ENCODE measurements around the gene SLC29A1.

SLC29A1 gene

GRCh38 chr6:44223319-44224028, at the start of gene SLC29A1:
Gene SLC29A1 (plus strand): TSS chr6:44223595. CDS start chr6:44227314, 3,719 bp downstream.
- H3K4me3 ChIP-seq (replicated peaks; ENCODE audit: low read depth, low read length), result peak within 1 kb of the TSS; percentile 74
- DNase-seq (ENCODE audit: extremely low read depth, low read depth), result no peak
- TF ChIP-seq, protein P1, sequence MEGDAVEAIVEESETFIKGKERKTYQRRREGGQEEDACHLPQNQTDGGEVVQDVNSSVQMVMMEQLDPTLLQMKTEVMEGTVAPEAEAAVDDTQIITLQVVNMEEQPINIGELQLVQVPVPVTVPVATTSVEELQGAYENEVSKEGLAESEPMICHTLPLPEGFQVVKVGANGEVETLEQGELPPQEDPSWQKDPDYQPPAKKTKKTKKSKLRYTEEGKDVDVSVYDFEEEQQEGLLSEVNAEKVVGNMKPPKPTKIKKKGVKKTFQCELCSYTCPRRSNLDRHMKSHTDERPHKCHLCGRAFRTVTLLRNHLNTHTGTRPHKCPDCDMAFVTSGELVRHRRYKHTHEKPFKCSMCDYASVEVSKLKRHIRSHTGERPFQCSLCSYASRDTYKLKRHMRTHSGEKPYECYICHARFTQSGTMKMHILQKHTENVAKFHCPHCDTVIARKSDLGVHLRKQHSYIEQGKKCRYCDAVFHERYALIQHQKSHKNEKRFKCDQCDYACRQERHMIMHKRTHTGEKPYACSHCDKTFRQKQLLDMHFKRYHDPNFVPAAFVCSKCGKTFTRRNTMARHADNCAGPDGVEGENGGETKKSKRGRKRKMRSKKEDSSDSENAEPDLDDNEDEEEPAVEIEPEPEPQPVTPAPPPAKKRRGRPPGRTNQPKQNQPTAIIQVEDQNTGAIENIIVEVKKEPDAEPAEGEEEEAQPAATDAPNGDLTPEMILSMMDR (IDR thresholded peaks at IDR 0.05; ENCODE audit: low read depth, low read length, missing control alignments), result no peak

DNA sequence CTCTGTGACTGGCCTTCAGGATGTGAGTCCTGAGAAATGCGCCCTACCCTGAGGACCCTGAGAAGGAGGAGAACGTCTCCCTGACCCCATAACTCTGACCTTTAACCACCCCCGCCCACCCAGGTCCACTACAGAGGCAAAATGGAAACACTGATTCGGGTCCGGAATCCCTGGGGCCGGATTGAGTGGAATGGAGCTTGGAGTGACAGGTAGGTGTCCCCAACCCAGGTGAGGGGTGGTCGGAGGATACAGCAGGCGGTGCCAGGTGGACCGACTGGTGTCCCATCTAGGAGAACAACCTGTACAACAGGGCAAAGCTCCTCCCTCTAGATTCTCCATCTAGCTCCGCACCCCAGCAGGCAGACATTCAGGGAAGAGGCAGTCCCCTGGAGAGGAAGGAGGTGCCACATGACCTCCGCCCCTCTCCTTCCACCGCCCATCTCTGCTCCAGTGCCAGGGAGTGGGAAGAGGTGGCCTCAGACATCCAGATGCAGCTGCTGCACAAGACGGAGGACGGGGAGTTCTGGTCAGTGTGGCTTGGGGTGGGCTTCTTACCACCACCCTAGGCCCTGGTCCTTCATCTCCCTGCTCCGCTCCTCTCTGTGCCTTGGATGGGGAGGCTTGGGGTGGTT, 47.1 kb upstream of the SLC29A1 start:
- TF ChIP-seq, protein P1 (IDR thresholded peaks at IDR 0.05; ENCODE audit: low read depth, low read length, missing control alignments), result no peak
- H3K4me3 ChIP-seq (replicated peaks; ENCODE audit: low read depth, low read length), result no peak overlapping the region
- DNase-seq (ENCODE audit: extremely low read depth, low read depth), result no peak

DNA sequence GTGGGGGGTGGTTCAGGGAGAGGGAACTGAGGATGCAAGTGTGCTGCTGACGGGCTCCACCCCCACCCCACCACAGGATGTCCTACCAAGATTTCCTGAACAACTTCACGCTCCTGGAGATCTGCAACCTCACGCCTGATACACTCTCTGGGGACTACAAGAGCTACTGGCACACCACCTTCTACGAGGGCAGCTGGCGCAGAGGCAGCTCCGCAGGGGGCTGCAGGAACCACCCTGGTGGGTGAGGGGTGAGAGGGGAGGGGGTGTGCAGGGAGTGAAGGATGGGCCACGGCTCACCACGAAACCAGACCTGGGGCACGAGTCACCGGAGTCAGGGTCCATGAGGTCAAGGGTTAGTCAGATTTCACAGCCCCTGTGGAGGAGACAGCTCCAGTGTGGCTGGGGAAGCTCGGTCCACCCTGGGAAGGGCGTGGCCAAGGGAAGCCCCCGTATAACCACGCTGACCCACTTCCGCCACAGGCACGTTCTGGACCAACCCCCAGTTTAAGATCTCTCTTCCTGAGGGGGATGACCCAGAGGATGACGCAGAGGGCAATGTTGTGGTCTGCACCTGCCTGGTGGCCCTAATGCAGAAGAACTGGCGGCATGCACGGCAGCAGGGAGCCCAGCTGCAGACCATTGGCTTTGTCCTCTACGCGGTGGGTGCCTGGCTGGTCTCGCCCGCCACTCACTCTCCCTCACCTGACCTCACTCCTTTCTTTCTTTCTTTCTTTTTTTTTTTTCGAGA, 46.5 kb upstream of the SLC29A1 start:
- H3K4me3 ChIP-seq (replicated peaks; ENCODE audit: low read depth, low read length), result no peak overlapping the region
- TF ChIP-seq, protein P1 (IDR thresholded peaks at IDR 0.05; ENCODE audit: low read depth, low read length, missing control alignments), result no peak
- DNase-seq (ENCODE audit: extremely low read depth, low read depth), result no peak

DNA sequence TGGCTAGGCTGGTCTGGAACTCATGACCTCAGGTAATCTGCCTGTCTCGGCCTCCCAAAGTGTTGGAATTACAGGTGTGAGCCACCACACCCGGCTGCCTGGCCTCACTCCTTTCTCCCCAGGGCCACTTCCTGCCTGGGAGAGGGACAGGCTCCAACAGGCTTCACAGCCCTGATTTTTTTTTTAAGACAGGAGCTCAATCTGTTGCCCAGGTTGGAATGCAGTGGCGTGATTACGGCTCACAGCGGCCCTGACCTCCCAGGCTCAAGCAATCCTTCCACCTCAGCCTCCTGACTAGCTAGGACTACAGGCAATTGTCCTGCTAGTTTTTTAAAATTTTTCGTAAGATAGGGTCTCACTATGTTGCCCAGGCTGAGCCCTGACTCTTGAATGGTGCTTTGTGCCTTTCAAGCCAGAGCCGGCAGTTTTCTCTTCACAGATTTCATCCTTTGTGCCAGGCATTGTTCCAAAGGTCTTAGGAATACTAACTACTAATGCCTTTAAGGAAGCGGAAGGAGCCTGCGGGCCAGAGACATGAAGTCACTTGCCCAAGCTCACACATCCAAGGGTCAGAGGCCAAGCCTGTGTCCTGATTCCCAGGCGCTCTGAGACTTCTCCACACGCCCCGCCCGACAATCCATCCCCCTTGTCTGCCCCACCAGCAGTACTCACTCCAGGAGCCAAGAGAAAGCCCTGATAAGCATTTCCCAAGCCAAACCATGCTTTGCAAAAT, 45.5 kb upstream of the SLC29A1 start:
- TF ChIP-seq, protein P1 (IDR thresholded peaks at IDR 0.05; ENCODE audit: low read depth, low read length, missing control alignments), result no peak
- H3K4me3 ChIP-seq (replicated peaks; ENCODE audit: low read depth, low read length), result no peak overlapping the region
- DNase-seq (ENCODE audit: extremely low read depth, low read depth), result no peak

DNA sequence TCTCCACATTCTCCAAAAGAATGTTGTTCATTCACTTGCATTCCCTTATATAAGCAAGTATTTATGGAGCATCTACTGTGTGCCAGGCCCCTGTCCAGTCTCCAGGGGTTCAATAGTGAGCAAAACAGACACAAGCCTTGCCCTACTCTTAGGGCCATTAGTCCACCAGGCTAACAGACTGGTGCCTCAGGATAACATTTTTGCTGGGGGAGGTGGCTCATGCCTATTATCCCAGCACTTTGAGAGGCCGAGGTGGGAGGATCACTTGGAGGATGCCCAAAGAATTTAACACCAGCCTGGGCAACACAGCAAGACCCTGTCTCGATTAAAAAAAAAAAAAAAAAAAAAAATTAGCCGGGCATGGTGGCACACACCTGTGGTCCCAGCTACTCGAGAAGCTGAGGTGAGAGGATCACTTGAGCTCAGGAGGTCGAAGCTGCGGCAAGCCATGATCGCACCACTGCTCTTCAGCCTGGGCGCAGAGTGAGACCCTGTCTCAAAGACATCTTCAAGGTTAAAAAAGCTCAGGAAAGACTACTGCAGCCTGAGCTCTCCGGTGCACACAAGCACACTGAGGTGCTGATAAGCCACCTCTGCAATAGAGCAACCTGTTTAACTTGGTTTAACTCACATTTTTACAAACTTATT, 44.8 kb upstream of the SLC29A1 start:
- DNase-seq (ENCODE audit: extremely low read depth, low read depth), result no peak
- no peak overlapping the region for H3K4me3 ChIP-seq (replicated peaks; ENCODE audit: low read depth, low read length)
- TF ChIP-seq, protein P1 (IDR thresholded peaks at IDR 0.05; ENCODE audit: low read depth, low read length, missing control alignments), result no peak

DNA sequence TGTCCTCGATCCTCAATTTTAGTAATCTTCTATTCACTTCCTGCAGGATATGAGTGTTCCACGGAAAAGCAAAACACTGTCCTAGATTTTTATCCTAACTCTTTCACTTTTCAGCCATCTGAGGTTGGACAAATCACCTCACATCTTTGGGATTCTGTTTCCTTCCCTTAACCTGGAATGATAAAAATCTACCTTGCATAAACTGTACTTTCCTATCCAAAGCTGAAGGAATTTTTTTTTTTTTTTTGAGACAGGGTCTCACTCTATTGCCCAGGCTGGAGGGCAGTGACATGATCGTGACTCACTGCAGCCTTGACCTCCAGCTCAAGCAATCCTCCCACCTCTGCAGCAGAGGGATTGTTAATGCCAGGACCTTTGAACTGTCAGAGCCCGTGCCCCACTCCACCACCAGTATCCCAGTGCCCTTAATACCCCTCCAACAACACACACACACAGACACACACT, 44.3 kb upstream of the SLC29A1 start:
- no peak overlapping the region for H3K4me3 ChIP-seq (replicated peaks; ENCODE audit: low read depth, low read length)
- no peak for DNase-seq (ENCODE audit: extremely low read depth, low read depth)
- TF ChIP-seq, protein P1 (IDR thresholded peaks at IDR 0.05; ENCODE audit: low read depth, low read length, missing control alignments), result no peak

Data from HFF-Myc (cell line).